Measurements from ENCODE around the gene ALPG.
"Not testable (repeated sequence)": the region's sequence is repeated elsewhere in the genome, so short reads cannot be mapped to it uniquely, and the experiment has no call there.

Gene ALPG

GRCh38 chr2:232447638-232448303, 41.1 kb downstream of the ALPG start:
- no peak overlapping the region for H3K4me3 ChIP-seq (ENCODE audit: insufficient read depth, low read length, poor library complexity, severe bottlenecking)
- H3K27me3 ChIP-seq (ENCODE audit: low read length), result no peaks in the 10 kb centered on the region
- no peaks in the 10 kb centered on the region for H3F3A ChIP-seq (ENCODE audit: insufficient read depth)
- H3K9me2 ChIP-seq (replicated peaks; ENCODE audit: insufficient read depth, low read length), result no peaks in the 10 kb centered on the region
- H3K27ac ChIP-seq (ENCODE audit: low read depth, low read length), result no peak overlapping the region
- H3K36me3 ChIP-seq (ENCODE audit: low read length), result no peaks in the 10 kb centered on the region
- H4K20me1 ChIP-seq (ENCODE audit: low read depth, low read length), result no peaks in the 10 kb centered on the region
- no peak overlapping the region for H3K9ac ChIP-seq (ENCODE audit: low read length)
- H3K79me2 ChIP-seq (ENCODE audit: insufficient read depth, low read length), result no peaks in the 10 kb centered on the region
- no peak overlapping the region for H3K4me2 ChIP-seq (ENCODE audit: low read depth, low read length, poor library complexity, severe bottlenecking)
- TF ChIP-seq CTCF (IDR thresholded peaks at IDR 0.05; ENCODE audit: insufficient read depth, low read length, poor library complexity, severe bottlenecking), result no peak
- TF ChIP-seq EZH2phosphoT487 (conservative IDR thresholded peaks at IDR 0.05; ENCODE audit: low read length), result no peak
- H3K9me3 ChIP-seq (ENCODE audit: insufficient read depth, low read length), result no peaks in the 10 kb centered on the region
- no peak overlapping the region for H2AFZ ChIP-seq (ENCODE audit: low read depth, low read length, severe bottlenecking)

GRCh38 chr2:232448304-232448690, 41.7 kb downstream of the ALPG start:
- H3K9me2 ChIP-seq (replicated peaks; ENCODE audit: insufficient read depth, low read length), result no peaks in the 10 kb centered on the region
- no peak for TF ChIP-seq CTCF (IDR thresholded peaks at IDR 0.05; ENCODE audit: insufficient read depth, low read length, poor library complexity, severe bottlenecking)
- TF ChIP-seq EZH2phosphoT487 (conservative IDR thresholded peaks at IDR 0.05; ENCODE audit: low read length), result no peak
- H3K4me2 ChIP-seq (ENCODE audit: low read depth, low read length, poor library complexity, severe bottlenecking), result no peak overlapping the region
- H3K4me3 ChIP-seq (ENCODE audit: insufficient read depth, low read length, poor library complexity, severe bottlenecking), result no peak overlapping the region
- H4K20me1 ChIP-seq (ENCODE audit: low read depth, low read length), result no peaks in the 10 kb centered on the region
- H3K9ac ChIP-seq (ENCODE audit: low read length), result no peak overlapping the region
- no peaks in the 10 kb centered on the region for H3K36me3 ChIP-seq (ENCODE audit: low read length)
- no peak overlapping the region for H2AFZ ChIP-seq (ENCODE audit: low read depth, low read length, severe bottlenecking)
- no peak overlapping the region for H3K27ac ChIP-seq (ENCODE audit: low read depth, low read length)
- no peaks in the 10 kb centered on the region for H3K79me2 ChIP-seq (ENCODE audit: insufficient read depth, low read length)
- H3K9me3 ChIP-seq (ENCODE audit: insufficient read depth, low read length), result no peaks in the 10 kb centered on the region
- no peaks in the 10 kb centered on the region for H3F3A ChIP-seq (ENCODE audit: insufficient read depth)
- no peaks in the 10 kb centered on the region for H3K27me3 ChIP-seq (ENCODE audit: low read length)

- Histone ChIP-seq H3K36me3 (ENCODE audit: low read length) (no peaks in the 10 kb centered on the region), H3K9me2 (replicated peaks; ENCODE audit: insufficient read depth, low read length) (no peaks in the 10 kb centered on the region), H3K9ac (ENCODE audit: low read length) (no peak overlapping the region), H3K4me3 (ENCODE audit: insufficient read depth, low read length, poor library complexity, severe bottlenecking) (no peak overlapping the region), H3K27me3 (ENCODE audit: low read length) (no peaks in the 10 kb centered on the region), H4K20me1 (ENCODE audit: low read depth, low read length) (no peaks in the 10 kb centered on the region), H2AFZ (ENCODE audit: low read depth, low read length, severe bottlenecking) (no peak overlapping the region), H3K27ac (ENCODE audit: low read depth, low read length) (no peak overlapping the region), H3K9me3 (ENCODE audit: insufficient read depth, low read length) (no peaks in the 10 kb centered on the region), H3F3A (ENCODE audit: insufficient read depth) (no peaks in the 10 kb centered on the region), H3K79me2 (ENCODE audit: insufficient read depth, low read length) (no peaks in the 10 kb centered on the region), H3K4me2 (ENCODE audit: low read depth, low read length, poor library complexity, severe bottlenecking) (no peak overlapping the region)
- TF ChIP-seq CTCF (IDR thresholded peaks at IDR 0.05; ENCODE audit: insufficient read depth, low read length, poor library complexity, severe bottlenecking) (no peak), EZH2phosphoT487 (conservative IDR thresholded peaks at IDR 0.05; ENCODE audit: low read length) (no peak)
Measured at GRCh38 chr2:232449964-232450363, 43.3 kb downstream of the ALPG start.

GRCh38 chr2:232451645-232452044, 45.0 kb downstream of the ALPG start:
- H3K9me2 ChIP-seq (replicated peaks; ENCODE audit: insufficient read depth, low read length); H3K36me3 ChIP-seq (ENCODE audit: low read length); H4K20me1 ChIP-seq (ENCODE audit: low read depth, low read length); H3K9me3 ChIP-seq (ENCODE audit: insufficient read depth, low read length); H3F3A ChIP-seq (ENCODE audit: insufficient read depth); H3K79me2 ChIP-seq (ENCODE audit: insufficient read depth, low read length); H3K4me3 ChIP-seq (ENCODE audit: insufficient read depth, low read length, poor library complexity, severe bottlenecking); H3K9ac ChIP-seq (ENCODE audit: low read length); H3K27me3 ChIP-seq (ENCODE audit: low read length); H3K27ac ChIP-seq (ENCODE audit: low read depth, low read length); H3K4me2 ChIP-seq (ENCODE audit: low read depth, low read length, poor library complexity, severe bottlenecking); H2AFZ ChIP-seq (ENCODE audit: low read depth, low read length, severe bottlenecking): not testable (repeated sequence)
